ENCODE results near the gene CRADD. TPM values are rescaled to one million over a fixed set of nuclear protein-coding genes. Genes with fewer than 3 reads are reported as not detected.
A peak's percentile ranks its signal among the peaks of the same experiment; 100 is the strongest.

Gene CRADD
- total RNA-seq, 1 donor: 12.9 TPM

GRCh38 chr12:93676408-93677194 is 574 bp upstream of the CRADD start:
- no peak for TF ChIP-seq CTCF (IDR thresholded peaks at IDR 0.05; ENCODE audit: insufficient read depth, low read length)
- no peak for DNase-seq (ENCODE audit: low read depth)
- H3K4me3 ChIP-seq (ENCODE audit: low read depth, low read length): peak overlapping the region; percentile 77

DNA sequence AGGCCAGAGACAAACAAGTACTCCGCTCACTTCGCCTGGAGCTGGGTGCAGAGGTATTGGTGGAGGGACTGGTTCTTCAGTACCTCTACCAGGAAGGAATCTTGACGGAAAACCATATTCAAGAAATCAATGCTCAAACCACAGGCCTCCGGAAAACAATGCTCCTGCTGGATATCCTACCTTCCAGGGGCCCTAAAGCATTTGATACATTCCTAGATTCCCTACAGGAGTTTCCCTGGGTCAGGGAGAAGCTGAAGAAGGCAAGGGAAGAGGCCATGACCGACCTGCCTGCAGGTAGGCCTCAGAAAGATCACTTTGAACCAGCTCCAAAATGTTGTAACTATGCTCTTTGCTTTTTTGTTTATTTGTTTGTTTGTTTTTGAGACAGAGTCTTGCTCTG is 1.6 kb downstream of the CRADD start:
- no peak overlapping the region for H3K4me3 ChIP-seq (ENCODE audit: low read depth, low read length)
- TF ChIP-seq CTCF (IDR thresholded peaks at IDR 0.05; ENCODE audit: insufficient read depth, low read length): no peak
- DNase-seq (ENCODE audit: low read depth): no peak

DNA sequence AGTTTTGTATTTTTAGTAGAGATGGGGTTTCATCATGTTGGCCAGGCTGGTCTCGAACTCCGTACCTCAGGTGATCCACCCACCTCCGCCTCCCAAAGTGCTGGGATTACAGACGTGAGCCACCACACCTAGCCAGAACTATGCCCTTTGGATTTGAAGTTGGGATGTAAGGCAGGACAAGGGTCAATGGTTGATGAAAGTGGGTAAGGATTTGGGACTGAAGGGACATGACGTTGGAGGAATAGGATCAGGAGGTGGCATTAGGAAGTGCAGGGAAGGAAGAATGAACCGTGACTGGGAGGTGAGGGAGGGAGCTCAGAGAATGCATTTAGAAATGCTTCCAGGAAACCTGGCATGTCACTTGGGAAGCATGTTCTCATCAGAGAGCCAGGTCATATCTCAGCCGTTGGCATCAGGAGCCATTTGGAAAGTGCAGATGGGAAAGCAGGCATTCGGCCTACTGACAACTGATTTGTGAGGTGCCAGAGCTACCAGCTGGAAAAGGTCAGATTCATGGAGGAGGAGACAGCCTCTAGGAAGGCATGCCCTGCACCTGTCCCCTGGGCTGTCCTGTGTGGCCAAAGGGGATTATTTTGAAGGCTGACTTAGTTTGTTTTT is 2.2 kb downstream of the CRADD start:
- no peak overlapping the region for H3K4me3 ChIP-seq (ENCODE audit: low read depth, low read length)
- DNase-seq (ENCODE audit: low read depth): no peak
- TF ChIP-seq CTCF (IDR thresholded peaks at IDR 0.05; ENCODE audit: insufficient read depth, low read length): no peak

DNA sequence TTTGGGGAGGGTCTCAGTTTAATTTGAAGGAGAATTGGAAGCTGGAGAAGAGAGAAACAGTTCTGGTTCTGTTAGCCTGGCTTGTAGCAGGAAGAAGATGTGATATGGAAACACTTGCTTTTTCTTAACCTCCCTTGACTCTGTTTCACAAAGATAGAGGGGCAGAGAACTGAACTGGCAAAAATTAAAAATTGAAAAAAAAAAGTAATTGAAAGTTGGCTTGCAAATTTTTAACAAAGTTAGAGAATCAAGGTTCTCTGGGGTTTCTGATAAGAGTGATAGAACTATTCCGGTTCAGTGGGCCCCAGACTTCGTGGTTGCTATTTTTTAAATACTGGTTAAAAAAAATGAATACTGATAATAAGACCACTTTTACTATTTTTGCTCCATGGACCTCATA is 2.8 kb downstream of the CRADD start:
- TF ChIP-seq CTCF (IDR thresholded peaks at IDR 0.05; ENCODE audit: insufficient read depth, low read length): no peak
- no peak overlapping the region for H3K4me3 ChIP-seq (ENCODE audit: low read depth, low read length)
- no peak for DNase-seq (ENCODE audit: low read depth)

DNA sequence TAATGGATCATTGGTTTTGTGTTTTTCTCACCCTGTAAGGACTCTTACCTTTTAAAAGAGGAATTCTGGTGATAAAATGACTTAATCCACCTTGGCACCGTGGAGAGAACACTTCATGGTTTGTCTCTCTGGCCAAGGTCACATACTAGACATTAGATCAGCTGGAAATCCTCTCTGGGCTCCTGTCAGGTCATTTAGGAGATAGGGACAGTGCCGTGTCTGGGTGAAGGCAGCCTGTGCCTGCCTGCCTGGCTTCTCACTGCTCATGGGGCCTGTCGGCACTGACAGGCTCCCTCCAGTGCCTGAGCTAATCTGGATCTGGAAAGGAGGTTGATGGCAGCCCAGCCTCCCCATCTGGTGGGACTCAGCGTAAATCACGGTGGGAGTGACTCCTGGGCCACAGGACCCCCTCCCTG is 5.7 kb downstream of the CRADD start:
- no peak overlapping the region for H3K4me3 ChIP-seq (ENCODE audit: low read depth, low read length)
- DNase-seq (ENCODE audit: low read depth): no peak
- no peak for TF ChIP-seq CTCF (IDR thresholded peaks at IDR 0.05; ENCODE audit: insufficient read depth, low read length)

DNA sequence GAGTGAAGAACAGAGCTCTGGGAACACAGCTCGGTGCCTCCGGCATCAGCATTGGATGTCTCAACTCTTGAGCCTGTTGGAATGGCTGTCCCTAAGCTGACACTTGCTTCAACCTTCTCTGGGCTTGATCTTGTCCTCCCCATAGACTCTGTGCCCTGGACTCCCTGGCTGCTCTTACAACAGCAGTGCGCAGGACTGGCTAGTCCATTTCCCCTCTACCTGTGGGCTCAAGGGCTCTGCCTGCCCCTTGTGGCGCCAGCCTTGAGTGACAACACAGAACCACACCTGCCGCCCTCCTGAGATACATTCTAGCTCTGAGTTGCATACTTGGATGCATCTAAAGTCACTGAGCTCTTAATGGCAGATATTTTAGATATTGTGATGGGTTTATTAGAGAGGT is 6.2 kb downstream of the CRADD start:
- H3K4me3 ChIP-seq (ENCODE audit: low read depth, low read length): no peak overlapping the region

More for the DNA sequence above, 6.2 kb downstream of the CRADD start:
- no peak for DNase-seq (ENCODE audit: low read depth)
- no peak for TF ChIP-seq CTCF (IDR thresholded peaks at IDR 0.05; ENCODE audit: insufficient read depth, low read length)

All from fibroblast of the aortic adventitia (primary cell).